WTC11 (cell line): ENCODE data around the gene DAO. TPM values are rescaled to one million over a fixed set of nuclear protein-coding genes. Genes with fewer than 3 reads are reported as not detected.

ENCODE experiments used
- ATAC-seq: fragments of 200-7000 bp; cut with Tn5 transposase; 2 replicates; pipeline ENCODE4 v1.10.0; 2021; ENCODE audit warnings: mild to moderate bottlenecking, moderate library complexity
- CTCF ChIA-PET: fragments of 300-600 bp; sonication (Branson Sonifier 250); formaldehyde crosslinking; loops from one replicate; lab custom pipeline; 2021; ENCODE audit warnings: antibody characterized with exemption; lab: Charles Lee
- POLR2A ChIA-PET: fragments of 350-600 bp; sonication (Branson Sonifier 250); formaldehyde crosslinking; loops from one replicate; lab custom pipeline; 2021; ENCODE audit warnings: antibody characterized with exemption; lab: Charles Lee
- DNase-seq: peaks from one replicate; pipeline ENCODE4 v3.0.0; 2021; ENCODE audit warnings: low spot score
- H3K27ac Mint-ChIP-seq: 2 replicates; pipeline ENCODE4 v1.8.0; 2021; ENCODE audit warnings: mixed read lengths
- H3K27me3 Mint-ChIP-seq: 2 replicates; pipeline ENCODE4 v1.8.0; 2021; ENCODE audit warnings: low read depth, mild to moderate bottlenecking, moderate library complexity, mixed read lengths
- H3K36me3 Mint-ChIP-seq: 2 replicates; pipeline ENCODE4 v1.8.0; 2021; ENCODE audit warnings: mixed read lengths
- H3K4me1 Mint-ChIP-seq: 2 replicates; pipeline ENCODE4 v1.8.0; 2022; ENCODE audit warnings: mixed read lengths
- H3K4me3 Mint-ChIP-seq: 2 replicates; pipeline ENCODE4 v1.8.0; 2021; ENCODE audit warnings: mild to moderate bottlenecking, moderate library complexity, mixed read lengths
- H3K9me3 Mint-ChIP-seq: 2 replicates; pipeline ENCODE4 v1.8.0; 2021; ENCODE audit warnings: mixed read lengths
- CREM ChIP-seq: sonication (generic); formaldehyde crosslinking; IDR thresholded peaks from 2 replicates; pipeline ENCODE4 v1.8.1; 2022; ENCODE audit warnings: mild to moderate bottlenecking, missing genetic modification reagents, moderate library complexity
- ELF4 ChIP-seq: sonication (generic); formaldehyde crosslinking; IDR thresholded peaks from 2 replicates; pipeline ENCODE4 v1.8.1; 2022; ENCODE audit warnings: low read depth, mild to moderate bottlenecking, moderate library complexity, missing genetic modification reagents
- ETV6 ChIP-seq: sonication (generic); formaldehyde crosslinking; IDR thresholded peaks from 2 replicates; pipeline ENCODE4 v1.8.1; 2022; ENCODE audit warnings: mild to moderate bottlenecking, missing genetic modification reagents
- JAZF1 ChIP-seq: fragments of 250-450 bp; sonication (Bioruptor Pico); IDR thresholded peaks from 2 replicates; pipeline ENCODE4 v1.9.0; 2021; ENCODE audit warnings: moderate library complexity, mild to moderate bottlenecking, inconsistent platforms
- OVOL2 ChIP-seq: fragments of 250-450 bp; sonication (Bioruptor Pico); IDR thresholded peaks from 2 replicates; pipeline ENCODE4 v1.9.0; 2021; ENCODE audit warnings: mild to moderate bottlenecking, borderline replicate concordance
- PRRX2 ChIP-seq: fragments of 250-450 bp; sonication (Bioruptor Pico); IDR thresholded peaks from 2 replicates; pipeline ENCODE4 v1.8.0; 2021; ENCODE audit warnings: mild to moderate bottlenecking
- SMAD3 ChIP-seq: sonication (generic); formaldehyde crosslinking; IDR thresholded peaks from 2 replicates; pipeline ENCODE4 v1.8.0; 2022; ENCODE audit warnings: missing genetic modification reagents, mild to moderate bottlenecking, borderline replicate concordance
- SMAD4 ChIP-seq: sonication (generic); formaldehyde crosslinking; IDR thresholded peaks from 2 replicates; pipeline ENCODE4 v1.8.0; 2022; ENCODE audit warnings: mild to moderate bottlenecking, missing genetic modification reagents
- ZNF396 ChIP-seq: fragments of 250-450 bp; sonication (Bioruptor Pico); IDR thresholded peaks from 2 replicates; pipeline ENCODE4 v1.8.0; 2021; ENCODE audit warnings: mild to moderate bottlenecking, moderate library complexity, borderline replicate concordance
- total RNA-seq: library from RNA; stranded (reverse); gene quantifications from 3 replicates; pipeline ENCODE4 v1.2.3, GENCODE V29; 2021
- TF ChIP-seq, protein P1 (sequence below): fragments of 250-450 bp; sonication (Bioruptor Pico); IDR thresholded peaks from 2 replicates; pipeline ENCODE4 v1.9.0; 2021; ENCODE audit warnings: moderate library complexity, mild to moderate bottlenecking, inconsistent platforms, borderline replicate concordance
- TF ChIP-seq, protein P2 (sequence below): fragments of 200-600 bp; IDR thresholded peaks from 2 replicates; pipeline ENCODE4 v1.8.0; 2022; ENCODE audit warnings: antibody characterized with exemption
- TF ChIP-seq, protein P3 (sequence below): sonication (generic); formaldehyde crosslinking; IDR thresholded peaks from 2 replicates; pipeline ENCODE4 v1.8.1; 2022; ENCODE audit warnings: missing genetic modification reagents, borderline replicate concordance
- TF ChIP-seq, protein P4 (sequence below): sonication (generic); formaldehyde crosslinking; IDR thresholded peaks from 2 replicates; pipeline ENCODE4 v1.8.0; 2022; ENCODE audit warnings: mild to moderate bottlenecking, missing genetic modification reagents
- TF ChIP-seq, protein P5 (sequence below): sonication (generic); formaldehyde crosslinking; IDR thresholded peaks from 2 replicates; pipeline ENCODE4 v1.8.0; 2023; ENCODE audit warnings: missing genetic modification reagents
- TF ChIP-seq, protein P6 (sequence below): sonication (generic); formaldehyde crosslinking; IDR thresholded peaks from 2 replicates; pipeline ENCODE4 v1.8.1; 2023; ENCODE audit warnings: mild to moderate bottlenecking, missing genetic modification reagents, borderline replicate concordance
- TF ChIP-seq, protein P7 (sequence below): sonication (generic); formaldehyde crosslinking; IDR thresholded peaks from 2 replicates; pipeline ENCODE4 v1.8.1; 2022; ENCODE audit warnings: mild to moderate bottlenecking, moderate library complexity, missing genetic modification reagents

DAO gene
- total RNA-seq, 1 experiment from 2014 or later, result 0.17 TPM

DNA sequence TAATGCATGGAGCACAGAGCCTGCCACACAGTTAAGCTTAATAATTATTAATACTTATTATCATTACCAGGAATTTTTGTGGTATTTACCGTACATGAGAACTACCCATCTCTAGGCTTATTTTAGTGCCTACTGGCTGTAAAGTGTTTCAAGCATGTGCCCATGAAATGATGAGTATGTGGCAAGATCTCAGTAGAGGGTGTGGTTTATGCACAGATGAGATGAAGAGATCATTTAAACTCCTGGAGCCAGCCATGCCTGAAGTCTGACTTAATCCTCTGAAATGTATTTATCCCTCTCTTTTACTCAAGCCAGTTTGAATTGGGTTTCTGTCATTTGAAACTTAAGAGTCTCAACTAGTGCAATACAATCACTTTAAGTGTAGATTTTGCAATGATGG, 60.2 kb downstream of the DAO start (continued):
- no peak for TF ChIP-seq SMAD4 (CRISPR knock-in tag)
- TF ChIP-seq, protein P1, sequence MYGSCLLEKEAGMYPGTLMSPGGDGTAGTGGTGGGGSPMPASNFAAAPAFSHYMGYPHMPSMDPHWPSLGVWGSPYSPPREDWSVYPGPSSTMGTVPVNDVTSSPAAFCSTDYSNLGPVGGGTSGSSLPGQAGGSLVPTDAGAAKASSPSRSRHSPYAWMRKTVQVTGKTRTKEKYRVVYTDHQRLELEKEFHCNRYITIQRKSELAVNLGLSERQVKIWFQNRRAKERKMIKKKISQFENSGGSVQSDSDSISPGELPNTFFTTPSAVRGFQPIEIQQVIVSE (CRISPR knock-in tag), result no peak

DNA sequence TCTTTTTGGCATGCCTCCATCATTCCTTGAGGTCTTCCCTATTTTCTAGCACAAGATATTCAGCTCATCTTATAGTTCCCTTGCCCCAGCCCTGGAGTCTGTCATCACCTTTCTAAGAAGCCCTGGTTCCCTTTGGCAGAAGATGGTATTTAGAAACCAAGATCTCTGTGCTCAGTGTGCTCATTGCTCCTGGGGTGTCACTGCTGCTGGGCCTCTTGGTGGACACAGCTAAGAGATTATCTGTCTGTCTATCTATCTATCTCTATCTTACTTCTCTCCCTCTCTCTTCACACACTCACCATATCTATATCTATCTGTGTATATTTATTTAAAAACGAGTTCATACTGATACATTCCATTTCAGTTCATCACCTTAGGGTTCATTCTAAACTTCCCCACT, 67.2 kb downstream of the DAO start:
- no peak for DNase-seq
- CTCF ChIA-PET, result no interaction called here
- ATAC-seq, result no peak
- TF ChIP-seq, protein P2, sequence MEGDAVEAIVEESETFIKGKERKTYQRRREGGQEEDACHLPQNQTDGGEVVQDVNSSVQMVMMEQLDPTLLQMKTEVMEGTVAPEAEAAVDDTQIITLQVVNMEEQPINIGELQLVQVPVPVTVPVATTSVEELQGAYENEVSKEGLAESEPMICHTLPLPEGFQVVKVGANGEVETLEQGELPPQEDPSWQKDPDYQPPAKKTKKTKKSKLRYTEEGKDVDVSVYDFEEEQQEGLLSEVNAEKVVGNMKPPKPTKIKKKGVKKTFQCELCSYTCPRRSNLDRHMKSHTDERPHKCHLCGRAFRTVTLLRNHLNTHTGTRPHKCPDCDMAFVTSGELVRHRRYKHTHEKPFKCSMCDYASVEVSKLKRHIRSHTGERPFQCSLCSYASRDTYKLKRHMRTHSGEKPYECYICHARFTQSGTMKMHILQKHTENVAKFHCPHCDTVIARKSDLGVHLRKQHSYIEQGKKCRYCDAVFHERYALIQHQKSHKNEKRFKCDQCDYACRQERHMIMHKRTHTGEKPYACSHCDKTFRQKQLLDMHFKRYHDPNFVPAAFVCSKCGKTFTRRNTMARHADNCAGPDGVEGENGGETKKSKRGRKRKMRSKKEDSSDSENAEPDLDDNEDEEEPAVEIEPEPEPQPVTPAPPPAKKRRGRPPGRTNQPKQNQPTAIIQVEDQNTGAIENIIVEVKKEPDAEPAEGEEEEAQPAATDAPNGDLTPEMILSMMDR, result no peak
- no peak for TF ChIP-seq ETV6 (CRISPR knock-in tag)
- TF ChIP-seq, protein P3, sequence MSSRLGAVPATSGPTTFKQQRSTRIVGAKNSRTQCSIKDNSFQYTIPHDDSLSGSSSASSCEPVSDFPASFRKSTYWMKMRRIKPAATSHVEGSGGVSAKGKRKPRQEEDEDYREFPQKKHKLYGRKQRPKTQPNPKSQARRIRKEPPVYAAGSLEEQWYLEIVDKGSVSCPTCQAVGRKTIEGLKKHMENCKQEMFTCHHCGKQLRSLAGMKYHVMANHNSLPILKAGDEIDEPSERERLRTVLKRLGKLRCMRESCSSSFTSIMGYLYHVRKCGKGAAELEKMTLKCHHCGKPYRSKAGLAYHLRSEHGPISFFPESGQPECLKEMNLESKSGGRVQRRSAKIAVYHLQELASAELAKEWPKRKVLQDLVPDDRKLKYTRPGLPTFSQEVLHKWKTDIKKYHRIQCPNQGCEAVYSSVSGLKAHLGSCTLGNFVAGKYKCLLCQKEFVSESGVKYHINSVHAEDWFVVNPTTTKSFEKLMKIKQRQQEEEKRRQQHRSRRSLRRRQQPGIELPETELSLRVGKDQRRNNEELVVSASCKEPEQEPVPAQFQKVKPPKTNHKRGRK (CRISPR knock-in tag), result no peak
- TF ChIP-seq SMAD3, result no peak
- no peak for TF ChIP-seq JAZF1 (CRISPR knock-in tag)
- no peak for TF ChIP-seq ZNF396 (CRISPR knock-in tag)
- no peak for TF ChIP-seq CREM (CRISPR knock-in tag)
- TF ChIP-seq, protein P4, sequence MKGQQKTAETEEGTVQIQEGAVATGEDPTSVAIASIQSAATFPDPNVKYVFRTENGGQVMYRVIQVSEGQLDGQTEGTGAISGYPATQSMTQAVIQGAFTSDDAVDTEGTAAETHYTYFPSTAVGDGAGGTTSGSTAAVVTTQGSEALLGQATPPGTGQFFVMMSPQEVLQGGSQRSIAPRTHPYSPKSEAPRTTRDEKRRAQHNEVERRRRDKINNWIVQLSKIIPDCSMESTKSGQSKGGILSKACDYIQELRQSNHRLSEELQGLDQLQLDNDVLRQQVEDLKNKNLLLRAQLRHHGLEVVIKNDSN (CRISPR knock-in tag), result no peak
- TF ChIP-seq OVOL2, result no peak
- TF ChIP-seq, protein P5, sequence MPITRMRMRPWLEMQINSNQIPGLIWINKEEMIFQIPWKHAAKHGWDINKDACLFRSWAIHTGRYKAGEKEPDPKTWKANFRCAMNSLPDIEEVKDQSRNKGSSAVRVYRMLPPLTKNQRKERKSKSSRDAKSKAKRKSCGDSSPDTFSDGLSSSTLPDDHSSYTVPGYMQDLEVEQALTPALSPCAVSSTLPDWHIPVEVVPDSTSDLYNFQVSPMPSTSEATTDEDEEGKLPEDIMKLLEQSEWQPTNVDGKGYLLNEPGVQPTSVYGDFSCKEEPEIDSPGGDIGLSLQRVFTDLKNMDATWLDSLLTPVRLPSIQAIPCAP, result no peak
- TF ChIP-seq, protein P6, sequence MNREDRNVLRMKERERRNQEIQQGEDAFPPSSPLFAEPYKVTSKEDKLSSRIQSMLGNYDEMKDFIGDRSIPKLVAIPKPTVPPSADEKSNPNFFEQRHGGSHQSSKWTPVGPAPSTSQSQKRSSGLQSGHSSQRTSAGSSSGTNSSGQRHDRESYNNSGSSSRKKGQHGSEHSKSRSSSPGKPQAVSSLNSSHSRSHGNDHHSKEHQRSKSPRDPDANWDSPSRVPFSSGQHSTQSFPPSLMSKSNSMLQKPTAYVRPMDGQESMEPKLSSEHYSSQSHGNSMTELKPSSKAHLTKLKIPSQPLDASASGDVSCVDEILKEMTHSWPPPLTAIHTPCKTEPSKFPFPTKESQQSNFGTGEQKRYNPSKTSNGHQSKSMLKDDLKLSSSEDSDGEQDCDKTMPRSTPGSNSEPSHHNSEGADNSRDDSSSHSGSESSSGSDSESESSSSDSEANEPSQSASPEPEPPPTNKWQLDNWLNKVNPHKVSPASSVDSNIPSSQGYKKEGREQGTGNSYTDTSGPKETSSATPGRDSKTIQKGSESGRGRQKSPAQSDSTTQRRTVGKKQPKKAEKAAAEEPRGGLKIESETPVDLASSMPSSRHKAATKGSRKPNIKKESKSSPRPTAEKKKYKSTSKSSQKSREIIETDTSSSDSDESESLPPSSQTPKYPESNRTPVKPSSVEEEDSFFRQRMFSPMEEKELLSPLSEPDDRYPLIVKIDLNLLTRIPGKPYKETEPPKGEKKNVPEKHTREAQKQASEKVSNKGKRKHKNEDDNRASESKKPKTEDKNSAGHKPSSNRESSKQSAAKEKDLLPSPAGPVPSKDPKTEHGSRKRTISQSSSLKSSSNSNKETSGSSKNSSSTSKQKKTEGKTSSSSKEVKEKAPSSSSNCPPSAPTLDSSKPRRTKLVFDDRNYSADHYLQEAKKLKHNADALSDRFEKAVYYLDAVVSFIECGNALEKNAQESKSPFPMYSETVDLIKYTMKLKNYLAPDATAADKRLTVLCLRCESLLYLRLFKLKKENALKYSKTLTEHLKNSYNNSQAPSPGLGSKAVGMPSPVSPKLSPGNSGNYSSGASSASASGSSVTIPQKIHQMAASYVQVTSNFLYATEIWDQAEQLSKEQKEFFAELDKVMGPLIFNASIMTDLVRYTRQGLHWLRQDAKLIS (CRISPR knock-in tag), result no peak
- TF ChIP-seq PRRX2 (CRISPR knock-in tag), result no peak
- TF ChIP-seq, all 79 proteins: peak for 0
- H3K27ac Mint-ChIP-seq, result no peak overlapping the region
- H3K36me3 Mint-ChIP-seq, result peaks cover 8% of the 10 kb centered on the region; the same call in 1 of the 2 replicates
- peaks cover 23% of the 10 kb centered on the region for H3K9me3 Mint-ChIP-seq
- H3K27me3 Mint-ChIP-seq, result peaks cover 5% of the 10 kb centered on the region; the same call in 1 of the 2 replicates
- POLR2A ChIA-PET, result no interaction called here
- no peak overlapping the region for H3K4me3 Mint-ChIP-seq
- 0 out of 2 replicates have a peak, but pooled peaks cover 2% of the 10 kb centered on the region for H3K4me1 Mint-ChIP-seq

DNA sequence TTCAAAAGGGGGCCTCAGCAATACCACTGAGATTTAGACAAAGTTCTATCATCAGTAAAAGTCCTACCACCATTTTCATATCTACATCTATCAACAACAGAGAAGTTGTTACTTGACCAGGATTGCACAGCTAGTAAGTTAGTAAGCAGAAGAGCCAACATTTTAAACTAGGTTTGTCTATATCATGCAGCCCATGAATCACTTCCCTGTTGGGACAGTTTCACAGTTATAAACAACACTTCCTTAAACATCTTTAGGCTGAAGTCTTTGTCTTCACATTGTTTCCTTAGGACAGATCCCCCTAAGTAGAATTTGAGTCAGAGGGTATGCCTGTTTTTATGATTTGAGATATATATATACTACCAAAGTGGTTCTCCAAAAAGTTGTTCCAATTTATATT, 68.5 kb downstream of the DAO start:
- ChIA-PET POLR2A (no interaction called here), CTCF (no interaction called here)
- Mint-ChIP-seq H3K27ac (no peak overlapping the region), H3K36me3 (peaks cover 8% of the 10 kb centered on the region; the same call in 1 of the 2 replicates), H3K27me3 (peaks cover 5% of the 10 kb centered on the region; the same call in 1 of the 2 replicates), H3K4me1 (0 out of 2 replicates have a peak, but pooled peaks cover 2% of the 10 kb centered on the region), H3K9me3 (peaks cover 23% of the 10 kb centered on the region), H3K4me3 (no peak overlapping the region)
- no peak for ATAC-seq
- DNase-seq, result no peak
- TF ChIP-seq, protein P2, result no peak
- TF ChIP-seq, protein P7, sequence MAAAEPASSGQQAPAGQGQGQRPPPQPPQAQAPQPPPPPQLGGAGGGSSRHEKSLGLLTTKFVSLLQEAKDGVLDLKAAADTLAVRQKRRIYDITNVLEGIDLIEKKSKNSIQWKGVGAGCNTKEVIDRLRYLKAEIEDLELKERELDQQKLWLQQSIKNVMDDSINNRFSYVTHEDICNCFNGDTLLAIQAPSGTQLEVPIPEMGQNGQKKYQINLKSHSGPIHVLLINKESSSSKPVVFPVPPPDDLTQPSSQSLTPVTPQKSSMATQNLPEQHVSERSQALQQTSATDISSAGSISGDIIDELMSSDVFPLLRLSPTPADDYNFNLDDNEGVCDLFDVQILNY, result no peak
- no peak for TF ChIP-seq ELF4
